GM18858 (cell line): ENCODE data around the gene F10.
"Not testable (repeated sequence)": the region's sequence is repeated elsewhere in the genome, so short reads cannot be mapped to it uniquely, and the experiment has no call there.

Experiments
- ATAC-seq: cut with Tn5 transposase; IDR thresholded peaks from one replicate; pipeline ENCODE4 v1.9.1; 2021; ENCODE audit not compliant: unreplicated experiment

F10 gene

DNA sequence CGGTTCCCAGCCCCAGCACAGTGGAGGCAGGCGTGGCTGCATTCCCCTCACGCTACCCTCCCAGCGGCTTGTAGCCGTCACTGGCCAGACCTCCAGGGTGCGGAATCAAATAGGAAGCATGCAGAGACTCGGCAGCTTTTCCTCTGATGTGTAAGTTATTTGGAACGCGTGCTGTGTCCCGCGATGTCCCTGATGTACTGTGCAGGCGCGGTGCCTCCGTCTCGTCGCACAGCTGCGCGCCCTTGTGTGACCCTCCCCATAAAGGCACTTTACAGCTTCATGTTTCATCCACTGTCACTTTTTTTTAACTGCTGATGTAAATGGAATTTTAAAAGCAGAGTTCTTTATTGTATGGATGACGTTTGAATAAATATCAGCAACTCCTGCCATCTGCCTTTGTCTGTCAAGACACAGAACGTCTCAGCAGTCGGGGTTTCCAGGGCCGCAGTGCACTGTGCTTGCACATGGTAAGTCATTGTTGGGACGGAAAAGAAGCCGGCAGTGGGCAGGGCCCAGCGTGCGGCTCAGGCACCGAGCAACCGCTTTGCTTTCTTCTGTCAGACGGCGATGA lies 24.4 kb upstream of the F10 start:
- ATAC-seq, result no peak

DNA sequence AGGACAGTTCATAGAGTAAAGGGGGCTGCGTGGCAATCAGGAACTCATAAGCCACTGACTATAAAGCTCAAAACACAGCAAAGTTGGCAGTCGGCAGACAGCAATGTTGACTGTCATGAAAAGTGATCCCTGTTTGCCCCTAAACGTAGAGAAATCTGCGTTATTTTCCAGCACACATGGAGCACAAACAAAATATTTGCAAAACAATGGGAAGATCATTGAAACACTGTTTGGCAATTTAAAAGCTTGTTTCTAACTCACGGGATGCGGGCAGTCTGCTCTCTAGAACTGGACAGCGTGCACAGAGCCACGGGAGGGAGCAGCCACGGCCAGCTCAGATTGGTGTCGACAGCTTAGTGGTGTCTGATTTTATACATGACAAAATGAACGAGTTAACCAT lies 23.5 kb upstream of the F10 start:
- no peak for ATAC-seq

DNA sequence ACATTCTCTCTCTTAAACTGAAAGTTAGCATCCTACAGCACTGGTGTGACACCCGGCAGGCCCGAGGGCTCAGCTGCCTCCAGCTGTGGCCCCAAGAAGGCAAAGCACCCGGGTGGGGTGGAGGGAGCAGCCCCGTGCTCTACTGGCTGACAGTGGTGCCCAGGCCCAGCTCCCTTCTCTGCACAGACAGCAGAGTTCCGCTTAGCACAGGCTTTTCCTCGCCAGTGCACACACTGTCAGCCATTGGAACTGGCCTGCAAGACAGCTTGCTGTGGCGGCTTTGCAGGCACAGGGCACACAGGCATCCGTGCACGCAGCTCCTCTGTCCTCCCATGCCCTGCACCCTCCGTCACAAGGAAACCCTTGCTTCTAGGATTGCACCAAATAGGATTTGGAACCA lies 20.3 kb upstream of the F10 start:
- not testable (repeated sequence) for ATAC-seq

GRCh38 chr13:113102727-113103126 lies 19.9 kb upstream of the F10 start:
- ATAC-seq, result no peak

DNA sequence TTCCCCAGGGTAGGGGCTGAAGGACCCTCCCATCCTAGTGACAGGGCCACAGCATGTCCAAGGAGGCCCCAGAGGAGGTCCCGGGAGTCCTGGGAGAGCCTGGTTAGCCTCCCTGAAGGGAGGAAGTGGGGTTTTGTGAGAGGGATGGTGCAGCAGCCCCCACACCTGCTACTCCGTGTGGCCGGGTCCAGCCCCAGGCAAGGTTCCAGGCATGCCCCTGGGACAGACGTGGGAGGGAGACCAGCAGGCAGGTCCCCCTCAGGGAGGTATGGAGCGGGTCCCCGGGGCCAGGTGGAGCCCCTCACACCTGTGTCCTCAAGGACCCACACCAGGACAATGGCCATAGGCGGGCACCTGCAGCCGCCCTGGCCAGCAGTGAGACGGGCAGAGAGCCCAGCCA lies 19.0 kb upstream of the F10 start:
- no peak for ATAC-seq

- ATAC-seq, result no peak
These were observed 17.3 kb upstream of the F10 start, which contains the start of gene F7 for GRCh38 chr13:113105032-113105920. TSS of gene F7 (plus strand) at chr13:113105791. CDS start at chr13:113105842, 51 bp downstream.

GRCh38 chr13:113105921-113106452 lies 16.6 kb upstream of the F10 start:
- ATAC-seq, result no peak

GRCh38 chr13:113106711-113107351 lies 15.8 kb upstream of the F10 start:
- no peak for ATAC-seq

- not testable (repeated sequence) for ATAC-seq
These were observed 14.1 kb upstream of the F10 start for GRCh38 chr13:113108521-113108920.

GRCh38 chr13:113109151-113110047 lies 13.2 kb upstream of the F10 start:
- ATAC-seq, result no peak

GRCh38 chr13:113110048-113110851 lies 12.3 kb upstream of the F10 start:
- no peak for ATAC-seq

GRCh38 chr13:113110852-113111315 lies 11.7 kb upstream of the F10 start:
- ATAC-seq, result no peak

- ATAC-seq, result not testable (repeated sequence)
These were observed 10.8 kb upstream of the F10 start for GRCh38 chr13:113111821-113112220.

DNA sequence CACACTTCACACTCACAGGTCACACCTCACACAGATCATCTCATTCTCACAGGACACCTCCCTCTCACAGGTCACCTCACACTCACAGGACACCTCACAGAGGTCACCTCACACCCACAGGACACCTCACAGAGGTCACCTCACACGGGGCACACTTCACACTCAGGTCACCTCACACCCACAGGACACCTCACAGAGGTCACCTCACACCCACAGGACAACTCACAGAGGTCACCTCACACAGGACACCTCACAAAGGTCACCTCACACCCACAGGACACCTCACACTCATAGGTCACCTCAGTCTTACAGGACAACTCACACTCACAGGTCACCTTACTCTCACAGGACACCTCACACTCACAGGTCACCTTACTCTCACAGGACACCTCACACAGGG lies 10.1 kb upstream of the F10 start:
- ATAC-seq, result not testable (repeated sequence)

GRCh38 chr13:113112893-113113845 lies 9.4 kb upstream of the F10 start:
- no peak for ATAC-seq

GRCh38 chr13:113113846-113114271 lies 8.7 kb upstream of the F10 start:
- no peak for ATAC-seq

DNA sequence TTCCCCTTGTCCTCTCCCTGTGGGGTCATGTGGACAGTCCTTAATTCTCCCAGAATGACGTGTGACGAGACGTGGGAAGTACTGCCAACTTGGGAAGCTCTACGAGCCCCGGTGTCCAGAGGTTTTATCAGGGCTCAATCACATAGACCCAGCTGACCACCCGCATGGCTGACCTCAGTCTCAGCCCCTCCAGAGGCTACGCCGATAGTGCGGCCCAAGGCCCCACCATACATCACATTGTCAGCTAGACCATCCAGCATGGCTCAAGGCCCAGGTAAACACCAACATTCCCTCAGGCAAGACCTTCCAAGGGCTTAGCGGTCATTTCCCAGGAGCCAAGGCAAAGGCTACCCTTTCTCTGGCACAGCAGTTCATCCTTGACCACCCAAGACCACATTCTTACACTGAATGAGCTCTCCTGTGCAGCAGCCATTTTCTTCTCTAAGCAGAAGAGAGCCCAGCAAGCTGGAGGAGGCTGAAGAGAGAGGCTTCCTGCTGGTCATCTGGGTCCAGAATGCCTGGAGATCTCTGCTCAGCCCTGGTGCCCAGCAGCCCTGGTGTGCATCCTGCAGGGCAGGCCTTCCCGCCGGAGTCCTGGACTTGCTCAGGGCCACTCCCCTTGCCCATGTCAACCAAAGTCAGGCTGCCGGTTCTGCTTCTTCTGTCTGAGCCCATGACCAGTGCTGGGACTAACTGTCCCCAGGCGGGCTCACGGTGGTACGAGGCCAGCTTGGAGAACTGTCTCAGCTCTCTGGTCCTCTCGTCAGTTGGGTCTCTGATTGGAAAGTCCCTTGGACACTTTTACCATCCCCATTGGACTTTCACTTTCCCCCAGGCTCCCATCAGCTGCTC lies 7.9 kb upstream of the F10 start:
- ATAC-seq, result no peak
